ENCODE results near the gene APC2.
"Not testable (repeated sequence)": the region's sequence is repeated elsewhere in the genome, so short reads cannot be mapped to it uniquely, and the experiment has no call there.

- not testable (repeated sequence) for TF ChIP-seq CTCF, POLR2A (IDR thresholded peaks at IDR 0.05)
These were observed 10.2 kb upstream of the APC2 start for GRCh38 chr19:1439525-1440417.
